Daoy (cell line): ENCODE measurements around the gene RIC3. TPM values are rescaled to one million over a fixed set of nuclear protein-coding genes. Genes with fewer than 3 reads are reported as not detected.
A peak's percentile ranks its signal among the peaks of the same experiment; 100 is the strongest.
"Not testable (repeated sequence)": the region's sequence is repeated elsewhere in the genome, so short reads cannot be mapped to it uniquely, and the experiment has no call there.

ENCODE experiments used
- DNase-seq: peaks from one replicate; pipeline ENCODE4 v3.0.0-alpha.2; 2015; ENCODE audit warnings: low read depth
- total RNA-seq: library from RNA; depleted of rRNA; stranded (reverse); fragments of >200 nt; shearing (Covaris generic); gene quantifications from 2 replicates; pipeline ENCODE4 v1.2.3, GENCODE V29; 2014

The RIC3 gene
- total RNA-seq, 1 experiment from 2014 or later, result 7.3 TPM

- DNase-seq, result peak; percentile 65
These were observed 23.4 kb upstream of the RIC3 start for GRCh38 chr11:8192016-8192895.

- no peak for DNase-seq
These were observed 21.6 kb upstream of the RIC3 start for GRCh38 chr11:8190431-8190830.

GRCh38 chr11:8186429-8186828 is 17.6 kb upstream of the RIC3 start:
- no peak for DNase-seq

- no peak for DNase-seq
These were observed 14.3 kb upstream of the RIC3 start for GRCh38 chr11:8183111-8183510.

GRCh38 chr11:8180469-8180868 is 11.6 kb upstream of the RIC3 start:
- DNase-seq, result no peak

- DNase-seq, result no peak
These were observed 9.5 kb upstream of the RIC3 start for GRCh38 chr11:8178297-8178696.

GRCh38 chr11:8177136-8177535 is 8.3 kb upstream of the RIC3 start:
- DNase-seq, result no peak

GRCh38 chr11:8167796-8168195 is 1.0 kb downstream of the RIC3 start:
- DNase-seq, result no peak

GRCh38 chr11:8164746-8165145 is 4.1 kb downstream of the RIC3 start:
- DNase-seq, result no peak

- DNase-seq, result not testable (repeated sequence)
These were observed 7.1 kb downstream of the RIC3 start for GRCh38 chr11:8161627-8162304.

- DNase-seq, result no peak
These were observed 11.9 kb downstream of the RIC3 start for GRCh38 chr11:8156877-8157276.

GRCh38 chr11:8149726-8150125 is 19.1 kb downstream of the RIC3 start:
- DNase-seq, result no peak

- no peak for DNase-seq
These were observed 30.3 kb downstream of the RIC3 start for GRCh38 chr11:8138526-8138925.

GRCh38 chr11:8127447-8127846 is 41.4 kb downstream of the RIC3 start:
- DNase-seq, result no peak

GRCh38 chr11:8126649-8127289 is 42.1 kb downstream of the RIC3 start:
- DNase-seq, result no peak

GRCh38 chr11:8122173-8122764 is 46.6 kb downstream of the RIC3 start:
- no peak for DNase-seq

- DNase-seq, result no peak
These were observed 57.2 kb downstream of the RIC3 start for GRCh38 chr11:8111636-8112035.

GRCh38 chr11:8110396-8110795 is 58.4 kb downstream of the RIC3 start:
- DNase-seq, result no peak

- DNase-seq, result no peak
These were observed 59.1 kb downstream of the RIC3 start for GRCh38 chr11:8109675-8110074.

- DNase-seq, result no peak
These were observed 60.4 kb downstream of the RIC3 start for GRCh38 chr11:8108421-8108820.

- DNase-seq, result no peak
These were observed 61.2 kb downstream of the RIC3 start for GRCh38 chr11:8107642-8108041.

- no peak for DNase-seq
These were observed 62.1 kb downstream of the RIC3 start for GRCh38 chr11:8106679-8107078.
